Anterior cingulate cortex (tissue), 58 donors: Measurements from ENCODE around the gene FRAT1.
"Not testable (repeated sequence)": the region's sequence is repeated elsewhere in the genome, so short reads cannot be mapped to it uniquely, and the experiment has no call there.

Experiments used
- DNase-seq, 58 donors: peaks; one replicate each; lab custom pipeline; 2025; lab: John Stamatoyannopoulos, UW

FRAT1 gene, protein sequence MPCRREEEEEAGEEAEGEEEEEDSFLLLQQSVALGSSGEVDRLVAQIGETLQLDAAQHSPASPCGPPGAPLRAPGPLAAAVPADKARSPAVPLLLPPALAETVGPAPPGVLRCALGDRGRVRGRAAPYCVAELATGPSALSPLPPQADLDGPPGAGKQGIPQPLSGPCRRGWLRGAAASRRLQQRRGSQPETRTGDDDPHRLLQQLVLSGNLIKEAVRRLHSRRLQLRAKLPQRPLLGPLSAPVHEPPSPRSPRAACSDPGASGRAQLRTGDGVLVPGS

DNA sequence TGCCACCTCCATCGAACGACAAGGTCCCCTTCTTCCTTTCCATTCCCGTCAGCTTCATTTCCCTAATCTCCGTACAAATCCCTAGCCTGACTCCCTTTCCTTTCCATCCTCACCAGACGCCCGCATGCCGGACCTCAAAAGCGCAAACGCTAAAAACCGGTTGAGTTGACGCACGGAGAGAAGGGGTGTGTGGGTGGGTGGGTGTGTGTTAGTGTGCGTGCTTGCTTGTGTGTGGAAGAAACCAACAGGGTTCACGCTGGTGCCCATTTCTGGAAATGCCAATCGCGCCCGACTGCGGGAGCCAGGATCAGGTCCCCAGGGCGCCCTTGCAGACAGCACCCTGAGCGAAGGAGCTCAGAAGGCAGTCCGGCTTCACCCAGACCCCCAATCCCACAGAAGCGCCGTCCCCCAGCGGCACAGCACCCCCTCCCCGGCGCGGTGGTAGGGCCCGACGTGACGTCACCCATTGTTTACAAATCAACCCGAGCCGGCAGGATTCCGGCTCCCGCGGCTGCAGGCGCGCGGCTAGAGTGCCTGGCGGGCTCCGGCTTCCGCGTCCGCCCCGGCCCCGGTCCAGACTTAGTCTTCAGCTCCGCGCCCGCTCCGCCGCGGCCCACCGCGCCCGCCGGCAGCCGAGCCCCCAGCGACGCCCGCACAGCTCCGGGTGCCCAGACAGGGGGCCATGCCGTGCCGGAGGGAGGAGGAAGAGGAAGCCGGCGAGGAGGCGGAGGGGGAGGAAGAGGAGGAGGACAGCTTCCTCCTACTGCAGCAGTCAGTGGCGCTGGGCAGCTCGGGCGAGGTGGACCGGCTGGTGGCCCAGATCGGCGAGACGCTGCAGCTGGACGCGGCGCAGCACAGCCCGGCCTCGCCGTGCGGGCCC, at the start of gene FRAT1:
TSS of gene FRAT1 (plus strand) at position 500 of the 880 bp plus-strand sequence. CDS start at position 683, 183 bp downstream.
- DNase-seq, result peak in 57 of 58 donors; percentile 65 to 95 (median 85)

DNA sequence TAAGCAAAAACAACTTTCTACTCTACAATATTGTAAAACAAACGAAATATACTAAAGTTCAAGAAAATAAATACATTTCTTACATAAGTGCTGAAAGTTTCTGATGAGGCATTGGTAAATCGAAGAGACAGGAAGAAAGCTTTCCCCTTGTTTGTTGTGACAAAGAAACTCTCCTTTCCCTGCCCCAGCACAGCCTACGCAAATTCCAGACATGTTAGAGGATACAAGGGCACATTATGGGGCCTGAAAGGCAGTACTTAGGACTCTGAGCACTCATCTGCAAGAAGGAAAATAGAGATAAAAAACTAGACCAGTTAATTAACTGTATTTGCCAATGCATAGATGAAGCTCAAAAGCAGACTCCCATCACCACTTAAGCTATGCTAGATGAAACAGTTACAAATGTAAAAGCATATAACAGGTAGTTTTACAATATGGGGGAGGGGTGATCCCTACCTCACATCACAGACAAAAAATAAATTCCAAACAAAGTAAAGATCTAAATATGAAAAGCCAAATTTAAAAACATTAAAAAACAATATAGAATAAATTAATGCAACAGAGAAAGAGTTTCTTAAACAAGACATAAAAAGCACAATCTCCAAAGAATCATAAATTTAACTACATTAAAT, 48.4 kb upstream of the FRAT1 start:
- no peak for DNase-seq

DNA sequence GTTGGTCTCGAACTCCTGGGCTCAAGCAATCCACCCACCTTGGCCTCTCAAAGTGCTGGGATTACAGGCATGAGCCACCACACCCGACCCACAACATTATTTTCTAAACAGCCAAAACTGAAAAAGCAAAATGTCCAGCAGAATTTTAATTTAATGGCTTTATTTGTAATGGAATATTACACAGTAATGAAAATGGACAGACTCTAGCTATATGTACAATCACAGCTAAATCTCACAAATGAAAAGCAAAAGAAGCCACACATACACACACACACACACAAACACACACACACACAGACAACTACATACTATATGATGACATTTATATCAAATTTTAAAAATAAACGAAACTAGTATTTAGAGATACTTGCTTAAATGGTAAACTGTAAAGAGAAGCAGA, 45.4 kb upstream of the FRAT1 start:
- DNase-seq, result no peak

DNA sequence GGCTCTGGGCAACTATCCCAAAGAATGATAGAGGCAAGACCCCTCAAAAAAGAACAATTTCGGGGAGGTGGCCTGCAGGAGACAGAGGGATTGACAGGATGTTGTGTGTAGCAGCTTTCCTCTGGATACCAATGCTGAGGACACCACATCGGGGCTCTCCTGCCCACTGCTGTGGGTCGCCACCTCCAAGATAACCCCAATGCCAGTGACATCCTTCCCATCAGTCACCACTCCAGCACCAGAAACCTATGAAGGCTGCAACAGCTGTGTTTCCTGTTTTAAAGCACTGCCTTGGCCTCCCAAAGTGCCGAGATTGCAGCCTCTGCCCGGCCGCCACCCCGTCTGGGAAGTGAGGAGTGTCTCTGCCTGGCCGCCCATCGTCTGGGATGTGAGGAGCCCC, 44.2 kb upstream of the FRAT1 start:
- no peak for DNase-seq

DNA sequence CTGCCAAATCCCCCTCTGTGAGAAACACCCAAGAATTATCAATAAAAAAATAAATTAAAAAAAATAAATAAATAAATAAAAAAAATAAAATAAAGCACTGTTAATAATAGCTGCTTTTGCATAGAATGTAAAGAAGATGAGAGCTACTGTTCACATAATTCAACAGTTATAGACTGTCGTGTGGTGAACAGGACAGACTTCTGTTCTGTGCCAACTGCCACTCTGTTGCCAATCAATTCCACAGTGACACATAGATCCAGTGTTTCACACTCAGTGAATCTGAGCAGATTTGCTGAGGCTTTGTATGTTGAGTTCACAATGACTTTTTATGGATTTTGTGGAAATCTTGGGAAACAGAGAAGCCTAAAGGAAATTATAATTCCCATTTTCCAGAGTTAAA, 41.5 kb upstream of the FRAT1 start:
- DNase-seq, result no peak

DNA sequence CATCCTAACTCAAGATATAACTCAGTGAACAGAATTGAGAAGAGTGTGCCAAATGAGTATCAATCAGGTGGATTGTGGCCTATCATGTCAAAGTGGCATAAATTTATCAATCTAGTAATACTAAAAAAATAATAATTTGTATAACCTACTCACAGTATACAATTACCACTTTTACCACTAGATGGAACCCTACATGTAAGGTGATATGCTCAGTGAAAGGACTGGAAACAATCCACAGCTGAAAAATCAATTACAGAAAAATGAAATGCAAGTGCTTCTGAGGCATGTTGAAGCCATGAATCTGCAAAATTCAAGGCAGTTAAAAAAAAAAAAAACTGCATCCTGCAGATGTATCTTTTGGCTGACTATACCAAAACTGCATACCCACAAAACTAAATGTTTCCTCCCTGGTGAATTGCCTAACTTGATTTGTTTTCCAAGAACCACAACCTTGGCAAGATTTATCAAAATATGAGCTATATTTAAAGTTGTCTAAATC, 40.5 kb upstream of the FRAT1 start:
- peak in 1 of 58 donors; percentile 66 for DNase-seq

DNA sequence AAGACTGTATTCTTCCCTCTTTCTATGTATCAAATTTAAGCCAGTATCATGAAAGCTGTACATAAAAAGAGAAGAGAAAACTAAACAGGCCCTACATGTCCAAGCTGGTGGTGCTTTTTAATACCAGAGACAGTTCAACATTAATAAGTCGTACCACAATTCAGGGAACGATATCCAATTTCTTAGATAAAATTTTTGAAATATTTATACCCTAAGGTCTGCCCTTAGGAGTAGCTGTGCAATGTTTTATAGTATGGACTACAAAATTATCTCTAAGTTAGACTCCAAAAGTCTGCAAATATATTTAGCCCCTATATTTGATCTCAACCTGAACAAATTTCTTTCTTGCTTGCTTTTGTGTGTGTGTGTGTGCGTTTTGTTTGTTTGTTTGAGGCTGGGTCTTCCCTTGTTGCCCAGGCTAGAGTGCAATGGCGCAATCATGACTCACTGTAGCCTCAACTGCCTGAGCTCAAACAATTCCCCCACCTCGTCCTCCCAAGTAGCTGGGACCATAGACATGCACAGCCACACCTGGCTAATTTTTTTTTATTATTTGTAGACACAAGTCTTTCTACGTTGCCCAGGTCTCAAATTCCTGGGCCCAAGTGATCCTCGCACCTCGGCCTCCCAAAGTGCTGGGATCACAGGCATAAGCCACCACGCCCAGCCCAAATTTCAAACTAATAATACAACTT, 39.8 kb upstream of the FRAT1 start:
- no peak for DNase-seq

DNA sequence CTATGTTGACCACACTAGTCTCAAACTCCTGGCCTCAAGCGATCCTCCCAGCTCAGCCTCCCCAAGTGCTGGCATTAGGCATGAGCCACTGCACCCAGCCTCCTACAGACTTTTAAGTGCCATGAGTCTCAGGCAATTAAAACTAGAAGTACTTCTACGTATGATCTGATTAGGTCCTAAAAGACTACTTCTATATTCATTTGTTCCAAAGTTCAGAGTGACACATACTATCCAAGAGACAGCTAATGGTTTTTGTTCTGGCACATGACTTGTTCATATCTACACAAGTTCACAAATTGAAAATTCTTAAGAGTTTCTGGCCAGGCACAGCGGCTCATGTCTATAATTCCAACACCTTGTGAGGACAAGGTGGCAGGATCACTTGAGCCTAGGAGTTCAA, 38.3 kb upstream of the FRAT1 start:
- no peak for DNase-seq

DNA sequence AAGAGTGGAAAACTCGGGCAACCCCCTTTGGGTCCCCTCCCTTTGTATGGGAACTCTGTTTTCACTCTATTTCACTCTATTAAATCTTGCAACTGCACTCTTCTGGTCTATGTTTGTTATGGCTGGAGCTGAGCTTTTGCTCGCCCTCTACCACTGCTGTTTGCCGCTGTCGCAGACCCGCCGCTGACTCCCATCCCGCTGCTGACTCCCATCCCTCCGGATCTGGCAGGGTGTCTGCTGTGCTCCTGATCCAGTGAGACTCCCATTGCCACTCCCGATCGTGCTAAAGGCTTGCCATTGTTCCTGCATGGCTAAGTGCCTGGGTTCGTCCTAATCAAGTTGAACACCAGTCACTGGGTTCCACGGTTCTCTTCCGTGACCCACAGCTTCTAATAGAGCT, 29.0 kb upstream of the FRAT1 start:
- peak in 1 of 58 donors; percentile 9 for DNase-seq

DNA sequence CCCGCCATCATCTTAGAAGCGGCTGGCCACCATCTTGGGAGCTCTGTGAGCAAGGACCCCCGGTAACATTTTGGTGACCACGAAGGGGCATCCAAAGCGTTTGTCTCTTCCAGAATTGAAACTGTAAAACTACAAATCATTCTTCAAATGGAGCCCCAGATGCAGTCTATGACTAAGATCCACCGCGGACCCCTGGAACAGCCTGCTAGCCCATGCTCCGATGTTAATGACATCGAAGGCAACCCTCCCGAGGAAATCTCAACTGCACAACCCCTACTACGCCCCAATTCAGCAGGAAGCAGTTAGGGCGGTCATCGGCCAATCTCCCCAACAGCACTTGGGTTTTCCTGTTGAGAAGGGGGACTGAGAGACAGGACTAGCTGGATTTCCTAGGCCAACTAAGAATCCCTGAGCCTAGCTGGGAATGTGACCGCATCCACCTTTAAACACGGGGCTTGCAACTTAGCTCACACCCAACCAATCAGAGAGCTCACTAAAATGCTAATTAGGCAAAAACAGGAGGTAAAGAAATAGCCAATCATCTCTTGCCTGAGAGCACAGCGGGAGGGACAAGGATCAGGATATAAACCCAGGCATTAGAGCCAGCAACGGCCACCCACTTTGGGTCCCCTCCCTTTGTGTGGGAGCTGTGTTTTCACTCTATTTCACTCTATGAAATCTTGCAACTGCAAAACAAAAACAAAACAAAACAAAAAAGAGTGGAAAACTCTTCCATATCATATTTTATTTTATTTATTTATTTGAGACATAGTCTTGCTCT, 28.3 kb upstream of the FRAT1 start:
- not testable (repeated sequence) for DNase-seq

DNA sequence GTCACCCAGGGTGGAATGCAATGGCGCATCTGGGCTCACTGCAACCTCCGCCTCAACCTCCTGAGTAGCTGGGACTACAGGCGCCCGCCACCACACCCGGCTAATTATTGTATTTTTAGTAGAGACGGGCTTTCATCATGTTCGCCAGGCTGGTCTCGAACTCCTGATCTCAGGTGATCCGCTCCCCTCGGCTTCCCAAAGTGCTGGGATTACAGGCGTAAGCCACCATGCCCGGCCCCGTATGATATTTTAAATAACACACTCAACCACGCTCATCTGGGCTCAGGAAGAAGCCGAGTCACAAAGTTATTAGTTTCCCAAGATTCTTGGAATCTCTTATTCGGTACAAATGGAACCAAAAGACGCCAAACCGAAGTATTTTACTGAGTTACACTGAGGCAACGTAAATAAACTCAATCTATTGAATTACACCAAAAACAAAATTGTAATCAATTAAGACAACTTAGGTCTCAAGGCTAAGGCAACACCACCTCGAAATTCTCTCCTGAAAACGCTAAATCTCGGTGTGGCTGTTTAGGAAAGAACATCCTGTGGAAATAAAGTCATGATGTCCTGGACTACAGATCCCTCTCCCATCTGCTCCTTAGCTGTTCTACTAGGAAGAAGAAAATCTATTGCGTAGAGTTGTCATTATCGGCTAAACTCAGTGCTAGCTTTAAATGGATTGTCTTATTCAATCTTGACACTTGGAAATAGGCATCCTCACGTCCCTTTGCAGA, 27.5 kb upstream of the FRAT1 start:
- no peak for DNase-seq

DNA sequence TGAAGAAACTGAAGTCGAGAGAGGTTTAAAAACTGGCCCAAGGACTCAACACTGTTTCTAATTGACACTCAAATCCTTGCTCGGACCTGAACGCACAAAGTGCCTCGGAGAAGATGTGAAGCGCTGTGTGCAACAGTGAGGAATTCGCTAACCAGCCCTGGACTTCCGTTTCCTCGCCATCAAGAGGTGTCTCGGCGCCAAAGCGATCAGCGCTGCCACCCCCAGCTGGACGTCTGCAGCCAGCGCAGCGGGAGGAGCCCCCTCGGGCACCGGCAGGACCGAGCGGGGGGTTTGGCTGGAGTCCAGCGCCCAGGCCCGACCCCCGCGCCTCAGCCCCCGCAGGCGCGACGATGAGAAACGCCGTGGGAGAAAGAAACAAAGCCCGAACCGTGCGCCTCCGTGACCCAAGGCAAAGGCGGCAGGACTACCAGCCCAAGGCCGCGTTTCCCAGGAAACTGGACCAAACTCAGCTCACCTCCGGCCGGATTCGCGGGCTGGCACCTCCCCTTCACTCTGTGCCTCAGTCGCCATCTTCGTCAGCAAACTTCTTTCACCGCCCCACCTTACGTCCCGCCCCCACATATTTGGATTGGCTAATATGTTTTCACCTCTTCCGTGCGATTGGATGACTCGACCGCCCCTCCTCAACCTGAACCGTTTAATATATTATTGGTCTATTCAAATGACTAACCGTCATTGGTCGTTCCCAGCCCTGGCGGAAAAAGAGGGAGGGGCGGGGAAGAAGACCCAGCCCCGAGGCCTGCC, 26.8 kb upstream of the FRAT1 start, which contains the start of gene ARHGAP19:
TSS of gene ARHGAP19 (minus strand) at position 541 of the 765 bp plus-strand sequence. CDS start at position 531, 10 bp downstream.
- peak; percentile 58 to 98 (median 92) for DNase-seq

DNA sequence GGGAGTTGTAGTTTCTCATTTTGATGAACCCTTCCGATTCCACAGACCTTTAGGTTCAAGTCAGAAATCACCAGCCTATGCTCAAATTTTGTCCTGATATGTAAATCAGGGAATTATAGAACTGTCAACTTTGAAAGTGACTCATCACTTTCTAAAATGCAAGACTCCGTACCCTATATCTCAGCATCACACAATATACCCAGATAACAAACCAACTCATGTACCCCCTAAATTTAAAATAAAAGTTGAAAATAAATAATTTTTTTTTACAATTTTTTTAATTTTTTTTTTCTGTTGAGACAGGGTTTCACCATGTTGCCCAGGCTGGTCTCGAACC, 26.2 kb upstream of the FRAT1 start:
- no peak for DNase-seq

DNA sequence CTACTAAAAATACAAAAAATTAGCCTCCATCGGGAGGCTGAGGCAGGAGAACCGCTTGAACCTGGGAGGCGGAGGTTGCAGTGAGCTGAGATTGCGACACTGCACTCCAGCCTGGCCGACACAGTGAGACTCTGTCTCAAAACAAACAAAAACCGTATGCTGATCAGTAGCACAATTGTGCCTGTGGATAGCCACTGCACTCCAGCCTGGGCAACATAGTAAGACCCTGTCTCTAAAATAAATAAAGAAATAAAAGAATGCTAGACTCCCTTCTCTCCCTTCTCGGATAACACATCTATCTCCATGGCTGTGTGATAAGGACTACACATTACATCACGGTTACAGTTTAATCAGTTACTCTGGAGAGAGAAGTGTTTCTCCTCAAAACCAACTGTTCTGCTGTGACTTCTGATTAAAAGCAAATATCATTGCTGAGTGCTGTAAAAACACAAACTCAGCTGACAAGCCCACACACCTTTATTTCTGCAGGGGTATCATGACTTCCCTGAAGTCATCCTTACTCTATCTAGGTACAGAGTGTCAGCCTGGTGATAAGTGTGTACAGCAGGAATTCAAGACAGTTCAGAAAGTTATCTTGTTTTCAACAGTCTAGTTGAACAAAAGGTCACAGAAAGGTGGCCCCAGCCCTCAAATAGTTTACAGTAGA, 21.4 kb upstream of the FRAT1 start:
- DNase-seq, result no peak

DNA sequence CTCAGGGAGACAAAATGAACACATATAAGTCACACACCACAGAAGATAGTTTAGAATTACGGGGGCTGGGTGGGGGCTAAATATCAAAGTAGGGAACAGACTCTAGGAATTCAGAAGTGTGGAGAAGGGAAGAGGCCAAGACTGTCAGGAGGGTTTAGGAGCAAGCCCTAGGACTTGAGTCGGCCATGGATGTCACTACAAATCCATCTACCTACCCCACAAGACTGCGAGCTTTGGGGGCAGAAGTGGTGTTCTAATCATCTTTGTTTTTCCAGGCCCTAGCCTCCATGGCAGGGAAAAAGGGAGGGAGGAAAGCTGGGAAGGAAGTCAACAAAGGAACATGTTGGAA, 20.9 kb upstream of the FRAT1 start:
- DNase-seq, result no peak

DNA sequence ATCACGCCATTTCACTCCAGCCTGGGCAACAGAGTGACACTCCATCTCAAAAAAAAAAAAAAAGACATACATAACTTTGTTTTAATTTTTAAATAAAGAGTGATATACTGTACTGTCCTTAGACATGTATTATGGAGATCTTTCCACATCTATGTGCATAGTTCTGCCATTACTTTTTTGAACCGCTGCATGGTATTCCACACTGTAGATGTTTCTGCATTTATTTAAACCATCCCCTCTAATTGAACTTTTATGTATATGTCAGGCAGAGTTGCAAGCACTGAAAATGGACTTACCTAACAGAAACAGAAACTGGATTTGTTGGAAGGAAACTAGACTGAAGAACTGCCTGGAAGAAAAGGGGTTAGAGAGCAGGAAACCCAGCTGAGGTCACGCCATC, 18.1 kb upstream of the FRAT1 start:
- DNase-seq, result no peak

DNA sequence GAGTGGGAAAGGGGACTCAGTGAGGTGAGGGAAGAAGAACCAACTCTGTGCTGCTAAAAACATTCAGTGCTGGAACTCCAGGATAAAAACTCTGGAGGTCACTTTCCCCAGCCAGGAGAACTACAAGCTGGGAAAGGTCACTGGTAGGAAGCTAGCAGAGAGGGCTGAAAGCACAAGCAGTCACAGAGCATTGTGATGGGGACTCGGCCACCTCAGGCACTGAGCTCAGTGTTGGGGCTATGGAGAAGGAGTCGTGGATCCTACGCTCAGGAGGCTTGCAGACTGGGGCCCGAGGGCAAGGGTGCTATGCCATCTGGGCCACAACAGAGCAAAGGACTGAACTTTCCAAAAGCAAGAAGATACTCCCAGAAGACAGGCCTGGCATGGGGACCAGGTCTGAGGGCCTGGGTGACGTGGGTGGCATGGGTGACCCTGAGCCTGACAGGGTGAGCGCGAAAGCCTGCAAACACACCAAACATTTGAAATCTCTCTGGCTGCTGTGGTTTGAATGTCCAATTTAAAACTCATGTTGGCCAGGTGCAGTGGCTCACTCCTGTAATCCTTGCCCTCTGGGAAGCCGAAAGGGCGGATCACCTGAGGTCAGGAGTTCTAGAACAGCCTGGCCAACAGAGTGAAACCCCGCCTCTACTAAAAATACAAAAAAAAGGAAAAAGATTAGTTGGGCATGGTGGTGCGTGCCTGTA, 16.8 kb upstream of the FRAT1 start:
- no peak for DNase-seq
